Endothelial cell of umbilical vein (primary cell): ENCODE measurements around the gene TAF3. TPM values are rescaled to one million over a fixed set of nuclear protein-coding genes. Genes with fewer than 3 reads are reported as not detected.

Experiments
- BruUV-seq: library from RNA; stranded (reverse); fragments of 400-500 nt; replicated peaks from 2 replicates; lab custom pipeline; 2021; lab: Mats Ljungman, UMichigan
- CTCF ChIA-PET: fragments of 300-600, 350-600 bp; sonication (Branson Sonifier 250); formaldehyde crosslinking; loops from one replicate; lab custom pipeline; 2021; ENCODE audit warnings: antibody characterized with exemption, inconsistent platforms; lab: Charles Lee
- POLR2A ChIA-PET: fragments of 300-600, 350-600 bp; sonication (Branson Sonifier 250); formaldehyde crosslinking; loops from one replicate; lab custom pipeline; 2021; ENCODE audit warnings: antibody characterized with exemption, inconsistent platforms; lab: Charles Lee
- DNase-seq: peaks from one replicate; pipeline ENCODE4 v3.0.0-alpha.2; 2011; ENCODE audit warnings: low read depth, low spot score
- FAIRE-seq: peaks from 2 replicates; lab custom pipeline; 2011; peaks lifted over from hg19 to GRCh38; lab: Jason Lieb, UNC
- H2AFZ ChIP-seq: 2 replicates; pipeline ENCODE4 v1.6.0; 2012; ENCODE audit warnings: low read depth, low read length, control low read depth, inconsistent platforms
- H3K27ac ChIP-seq: 2 replicates; pipeline ENCODE4 v1.5.1; 2011; ENCODE audit warnings: low read depth, mild to moderate bottlenecking, control low read depth, low read length, moderate library complexity; ENCODE audit not compliant: insufficient read depth
- H3K27me3 ChIP-seq, 2 experiments: 2 replicates each; pipeline versions ENCODE4 v1.6.0 to v1.6.1; 2011; ENCODE audit warnings: low read length in 2 of 2, mixed read lengths in 1 of 2; ENCODE audit not compliant: control insufficient read depth in 2 of 2, insufficient read depth in 2 of 2
- H3K36me3 ChIP-seq, 2 experiments: 2 replicates in 1 of 2; 3 replicates in 1 of 2; pipeline ENCODE4 v1.5.1; 2011; ENCODE audit warnings: low read length in 2 of 2, mild to moderate bottlenecking in 1 of 2, moderate library complexity in 1 of 2; ENCODE audit not compliant: control insufficient read depth in 2 of 2, insufficient read depth in 2 of 2; ENCODE audit errors: extremely low read depth in 1 of 2
- H3K4me1 ChIP-seq: 3 replicates; pipeline ENCODE4 v1.5.1; 2011; ENCODE audit warnings: mild to moderate bottlenecking, low read length; ENCODE audit not compliant: control insufficient read depth, insufficient read depth; ENCODE audit errors: extremely low read depth
- H3K4me2 ChIP-seq: 2 replicates; pipeline ENCODE4 v1.6.1; 2011; ENCODE audit warnings: low read length, control low read depth, mixed read lengths; ENCODE audit not compliant: insufficient read depth
- H3K4me3 ChIP-seq, 3 experiments: fragments of 200-600 bp in 1 of 3; sonication (generic), shearing (Covaris generic) in 1 of 3; replicated peaks in 1 of 3; 2 replicates each; pipeline ENCODE4 v1.5.1; 2011 to 2016; ENCODE audit warnings: control low read depth in 3 of 3, low read length in 3 of 3, mild to moderate bottlenecking in 2 of 3, inconsistent platforms in 1 of 3, low read depth in 1 of 3, moderate library complexity in 1 of 3; ENCODE audit not compliant: insufficient read depth in 1 of 3
- H3K79me2 ChIP-seq: 2 replicates; pipeline ENCODE4 v1.6.0; 2012; ENCODE audit warnings: low read length, inconsistent platforms; ENCODE audit not compliant: control insufficient read depth, insufficient read depth
- H3K9ac ChIP-seq: replicated peaks from 2 replicates; pipeline ENCODE3; 2011; ENCODE audit warnings: low read length, control low read depth; ENCODE audit not compliant: insufficient read depth; ENCODE audit errors: extremely low read depth
- H3K9me1 ChIP-seq: replicated peaks from 3 replicates; pipeline ENCODE4 v1.6.0; 2011; ENCODE audit warnings: mild to moderate bottlenecking, low read length; ENCODE audit not compliant: control insufficient read depth, insufficient read depth; ENCODE audit errors: extremely low read depth
- H3K9me3 ChIP-seq: replicated peaks from 2 replicates; pipeline ENCODE4 v1.5.1; 2012; ENCODE audit warnings: low read length, inconsistent platforms; ENCODE audit not compliant: control insufficient read depth, insufficient read depth
- H4K20me1 ChIP-seq: replicated peaks from 2 replicates; pipeline ENCODE3; 2011; ENCODE audit warnings: mild to moderate bottlenecking, low read length; ENCODE audit not compliant: control insufficient read depth, insufficient read depth; ENCODE audit errors: extremely low read depth
- CTCF ChIP-seq, 2 donors: IDR thresholded peaks; 1 replicate in 1 of 2; 2 replicates in 1 of 2; pipeline ENCODE4 v1.5.1; 2011; ENCODE audit warnings: low read length in 2 of 2, mild to moderate bottlenecking in 2 of 2, moderate library complexity in 2 of 2, control low read depth in 1 of 2, inconsistent platforms in 1 of 2, low read depth in 1 of 2; ENCODE audit not compliant: insufficient read depth in 1 of 2; ENCODE audit errors: extremely low read depth in 1 of 2
- EZH2 ChIP-seq: IDR thresholded peaks from 2 replicates; pipeline ENCODE4 v1.6.1; 2012; ENCODE audit warnings: borderline replicate concordance, low read depth, mild to moderate bottlenecking, moderate library complexity, low read length, inconsistent platforms; ENCODE audit not compliant: severe bottlenecking
- FOS ChIP-seq: IDR thresholded peaks from 2 replicates; pipeline ENCODE4 v1.6.1; 2011; ENCODE audit warnings: mild to moderate bottlenecking, low read length, moderate library complexity, borderline replicate concordance; ENCODE audit not compliant: insufficient read depth
- GATA2 ChIP-seq: IDR thresholded peaks from 2 replicates; pipeline ENCODE4 v1.7.0; 2011; ENCODE audit warnings: low read depth, mild to moderate bottlenecking, moderate library complexity, mixed read lengths, low read length; ENCODE audit not compliant: insufficient read length, insufficient read depth
- JUN ChIP-seq: IDR thresholded peaks from 2 replicates; pipeline ENCODE4 v1.6.1; 2011; ENCODE audit warnings: borderline replicate concordance, low read depth; ENCODE audit not compliant: insufficient read length, insufficient read depth
- MAX ChIP-seq: IDR thresholded peaks from 2 replicates; pipeline ENCODE4 v1.6.1; 2011; ENCODE audit not compliant: insufficient read depth, insufficient read length
- MYC ChIP-seq: IDR thresholded peaks from one replicate; pipeline ENCODE4 v1.6.1; 2011; ENCODE audit warnings: mild to moderate bottlenecking, low read depth, low read length
- POLR2A ChIP-seq: IDR thresholded peaks from 2 replicates; pipeline ENCODE4 v1.6.1; 2012; ENCODE audit warnings: low read depth, mild to moderate bottlenecking, control low read depth, low read length
- POLR2AphosphoS5 ChIP-seq: IDR thresholded peaks from 2 replicates; pipeline ENCODE4 v1.6.1; 2012; ENCODE audit warnings: low read depth, mild to moderate bottlenecking, control low read depth, low read length, moderate library complexity; ENCODE audit not compliant: insufficient read depth
- dilution Hi-C: fragments of 300-500 bp; cut with MboI; formaldehyde crosslinking; loops from one replicate; pipeline ENCODE4 v1.15.0; 2019; ENCODE audit warnings: low sequenced_read_pairs; ENCODE audit not compliant: extremely low pct_ligation_motif_present
- intact Hi-C: fragments of 100-400 bp; cut with micrococcal nuclease; formaldehyde crosslinking; loops from one replicate; pipeline ENCODE4 v1.10.0; 2022
- polyA plus RNA-seq, 4 experiments: library from polyadenylated mRNA; depleted of rRNA in 3 of 4; stranded (reverse) in 3 of 4; unstranded in 1 of 4; fragments of >200 nt; gene quantifications; 2 replicates each; pipeline versions ENCODE4 v1.2.1 to v1.2.3, GENCODE V29; 2011 to 2012; ENCODE audit warnings: missing spikeins in 1 of 4
- total RNA-seq: library from RNA; stranded (reverse); gene quantifications from 2 replicates; pipeline ENCODE4 v1.2.3, GENCODE V29; 2021

Gene TAF3
- total and polyA plus RNA-seq, 2 donors (not counting 3 experiments of a cell fraction or from before 2014, with no cell fraction given): 2.4 to 10.5 TPM

- CTCF ChIA-PET: interaction anchor here (1.3 to 1.7 kb wide), 3 partner anchors 16 to 187 kb away, joined by 3 to 10 read pairs (median 4); no protein-coding TSS in a partner anchor
Measured at GRCh38 chr10:8059191-8059936, 241.1 kb downstream of the TAF3 start.

More at GRCh38 chr10:8059191-8059936, 241.1 kb downstream of the TAF3 start:
- dilution Hi-C loops: no loop called here
- Histone ChIP-seq H3K27me3 (no peaks in the 10 kb centered on the region), H4K20me1 (no peaks in the 10 kb centered on the region), H3K4me3 (peak overlapping the region; percentile 4 to 95 (median 50)), H3K9me1 (no peaks in the 10 kb centered on the region), H3K4me2 (peak overlapping the region; percentile 78), H3K36me3 (peaks cover 0 to 24% of the 10 kb centered on the region in 2 experiments), H3K27ac (peak overlapping the region; percentile 79), H3K9ac (peak overlapping the region; percentile 77), H2AFZ (no peak overlapping the region), H3K9me3 (no peaks in the 10 kb centered on the region), H3K79me2 (peaks cover 95% of the 10 kb centered on the region), H3K4me1 (peaks cover 67% of the 10 kb centered on the region)
- peak; percentile 71 for DNase-seq
- peak; percentile 59 for FAIRE-seq
- POLR2A ChIA-PET: interaction anchor here (0.6 to 1.3 kb wide), 3 partner anchors 10 to 15 kb away, joined by 3 to 5 read pairs (median 3); no protein-coding TSS in a partner anchor
- TF ChIP-seq CTCF (IDR thresholded peaks at IDR 0.05; ENCODE audit: extremely low read depth in 1 of 2, insufficient read depth in 1 of 2, low read depth in 1 of 2, low read length in 2 of 2): no peak
- TF ChIP-seq MAX: no peak
- no peak for TF ChIP-seq MYC
- TF ChIP-seq FOS: no peak
- no peak for TF ChIP-seq POLR2AphosphoS5
- no peak for TF ChIP-seq EZH2
- no peak for TF ChIP-seq POLR2A
- TF ChIP-seq GATA2: no peak
- TF ChIP-seq JUN: no peak
- intact Hi-C loops: loop anchor here (10.0 kb wide), 2 partner anchors 535 to 1015 kb away; no protein-coding TSS in a partner anchor
- no TSS peak for BruUV-seq
